ENCODE results near the gene PPFIA2. TPM values are rescaled to one million over a fixed set of nuclear protein-coding genes. Genes with fewer than 3 reads are reported as not detected.

Gene PPFIA2
- total RNA-seq, 1 experiment from 2014 or later, result not detected

DNA sequence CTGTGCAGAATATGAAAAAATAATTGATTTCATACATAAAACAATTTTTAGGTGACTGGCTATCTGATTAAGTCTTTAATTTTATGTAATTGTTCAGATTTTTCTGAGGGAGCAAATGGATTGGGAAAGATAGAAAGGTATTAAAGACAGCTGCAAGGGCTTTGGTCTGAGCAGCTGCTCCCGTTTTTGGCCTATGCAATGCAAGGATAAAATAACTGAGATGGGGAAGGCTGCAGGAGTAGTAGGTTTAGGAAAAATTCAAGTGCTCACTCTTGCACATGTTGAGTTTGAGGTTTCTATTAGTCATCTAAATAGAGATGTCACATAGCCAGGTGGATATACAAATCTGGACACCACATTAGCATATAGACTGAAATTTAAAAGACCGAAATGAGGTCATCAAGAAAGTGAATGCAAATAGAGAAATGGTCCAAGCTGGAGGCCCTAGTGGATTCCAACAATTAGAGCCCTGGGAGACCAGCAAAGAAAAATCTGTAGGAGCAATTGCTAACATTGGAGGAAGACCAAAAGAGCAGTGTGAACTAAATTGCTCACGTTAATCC is 144.0 kb downstream of the PPFIA2 start:
- intact Hi-C loops (cut with micrococcal nuclease; ENCODE audit: unreplicated experiment), result no loop called here
- no peaks in the 10 kb centered on the region for H3K36me3 ChIP-seq (ENCODE audit: control insufficient read depth, insufficient read depth, low read length)
- H3K4me3 ChIP-seq (ENCODE audit: low read depth in 2 of 2, low read length in 2 of 2), result no peak overlapping the region
- H3K9me3 ChIP-seq (ENCODE audit: control insufficient read depth, insufficient read depth, low read depth, low read length), result no peaks in the 10 kb centered on the region
- in situ Hi-C loops (cut with HindIII; ENCODE audit: low pct_unique_long_range_greater_than_20kb, low sequenced_read_pairs), result no loop called here
- DNase-seq (ENCODE audit: low read depth, low spot score) (no peak), ATAC-seq (no peak)
- TF ChIP-seq, protein P1, sequence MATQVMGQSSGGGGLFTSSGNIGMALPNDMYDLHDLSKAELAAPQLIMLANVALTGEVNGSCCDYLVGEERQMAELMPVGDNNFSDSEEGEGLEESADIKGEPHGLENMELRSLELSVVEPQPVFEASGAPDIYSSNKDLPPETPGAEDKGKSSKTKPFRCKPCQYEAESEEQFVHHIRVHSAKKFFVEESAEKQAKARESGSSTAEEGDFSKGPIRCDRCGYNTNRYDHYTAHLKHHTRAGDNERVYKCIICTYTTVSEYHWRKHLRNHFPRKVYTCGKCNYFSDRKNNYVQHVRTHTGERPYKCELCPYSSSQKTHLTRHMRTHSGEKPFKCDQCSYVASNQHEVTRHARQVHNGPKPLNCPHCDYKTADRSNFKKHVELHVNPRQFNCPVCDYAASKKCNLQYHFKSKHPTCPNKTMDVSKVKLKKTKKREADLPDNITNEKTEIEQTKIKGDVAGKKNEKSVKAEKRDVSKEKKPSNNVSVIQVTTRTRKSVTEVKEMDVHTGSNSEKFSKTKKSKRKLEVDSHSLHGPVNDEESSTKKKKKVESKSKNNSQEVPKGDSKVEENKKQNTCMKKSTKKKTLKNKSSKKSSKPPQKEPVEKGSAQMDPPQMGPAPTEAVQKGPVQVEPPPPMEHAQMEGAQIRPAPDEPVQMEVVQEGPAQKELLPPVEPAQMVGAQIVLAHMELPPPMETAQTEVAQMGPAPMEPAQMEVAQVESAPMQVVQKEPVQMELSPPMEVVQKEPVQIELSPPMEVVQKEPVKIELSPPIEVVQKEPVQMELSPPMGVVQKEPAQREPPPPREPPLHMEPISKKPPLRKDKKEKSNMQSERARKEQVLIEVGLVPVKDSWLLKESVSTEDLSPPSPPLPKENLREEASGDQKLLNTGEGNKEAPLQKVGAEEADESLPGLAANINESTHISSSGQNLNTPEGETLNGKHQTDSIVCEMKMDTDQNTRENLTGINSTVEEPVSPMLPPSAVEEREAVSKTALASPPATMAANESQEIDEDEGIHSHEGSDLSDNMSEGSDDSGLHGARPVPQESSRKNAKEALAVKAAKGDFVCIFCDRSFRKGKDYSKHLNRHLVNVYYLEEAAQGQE (IDR thresholded peaks at IDR 0.05; ENCODE audit: insufficient read depth in 1 of 2, low read depth in 2 of 2, low read length in 1 of 2), result no peak
- TF ChIP-seq TCF7L2 (IDR thresholded peaks at IDR 0.05; ENCODE audit: low read depth, low read length) (no peak), SIN3A (IDR thresholded peaks at IDR 0.05; ENCODE audit: borderline replicate concordance, insufficient read depth, low read depth, low read length) (no peak), POLR2AphosphoS5 (IDR thresholded peaks at IDR 0.05; ENCODE audit: low read depth, low read length) (no peak)
- TF ChIP-seq, protein P2, sequence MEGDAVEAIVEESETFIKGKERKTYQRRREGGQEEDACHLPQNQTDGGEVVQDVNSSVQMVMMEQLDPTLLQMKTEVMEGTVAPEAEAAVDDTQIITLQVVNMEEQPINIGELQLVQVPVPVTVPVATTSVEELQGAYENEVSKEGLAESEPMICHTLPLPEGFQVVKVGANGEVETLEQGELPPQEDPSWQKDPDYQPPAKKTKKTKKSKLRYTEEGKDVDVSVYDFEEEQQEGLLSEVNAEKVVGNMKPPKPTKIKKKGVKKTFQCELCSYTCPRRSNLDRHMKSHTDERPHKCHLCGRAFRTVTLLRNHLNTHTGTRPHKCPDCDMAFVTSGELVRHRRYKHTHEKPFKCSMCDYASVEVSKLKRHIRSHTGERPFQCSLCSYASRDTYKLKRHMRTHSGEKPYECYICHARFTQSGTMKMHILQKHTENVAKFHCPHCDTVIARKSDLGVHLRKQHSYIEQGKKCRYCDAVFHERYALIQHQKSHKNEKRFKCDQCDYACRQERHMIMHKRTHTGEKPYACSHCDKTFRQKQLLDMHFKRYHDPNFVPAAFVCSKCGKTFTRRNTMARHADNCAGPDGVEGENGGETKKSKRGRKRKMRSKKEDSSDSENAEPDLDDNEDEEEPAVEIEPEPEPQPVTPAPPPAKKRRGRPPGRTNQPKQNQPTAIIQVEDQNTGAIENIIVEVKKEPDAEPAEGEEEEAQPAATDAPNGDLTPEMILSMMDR (IDR thresholded peaks at IDR 0.05), result no peak
- POLR2A ChIA-PET, result no interaction called here
- no peaks in the 10 kb centered on the region for H3K4me1 ChIP-seq (ENCODE audit: control insufficient read depth, insufficient read depth, low read length)
- H3K27ac ChIP-seq (ENCODE audit: low read length), result no peak overlapping the region
- CTCF ChIA-PET, result no interaction called here
- BruUV-seq (replicated peaks), result no TSS peak
- H3K27me3 ChIP-seq (ENCODE audit: control insufficient read depth, insufficient read depth, low read length), result no peaks in the 10 kb centered on the region

DNA sequence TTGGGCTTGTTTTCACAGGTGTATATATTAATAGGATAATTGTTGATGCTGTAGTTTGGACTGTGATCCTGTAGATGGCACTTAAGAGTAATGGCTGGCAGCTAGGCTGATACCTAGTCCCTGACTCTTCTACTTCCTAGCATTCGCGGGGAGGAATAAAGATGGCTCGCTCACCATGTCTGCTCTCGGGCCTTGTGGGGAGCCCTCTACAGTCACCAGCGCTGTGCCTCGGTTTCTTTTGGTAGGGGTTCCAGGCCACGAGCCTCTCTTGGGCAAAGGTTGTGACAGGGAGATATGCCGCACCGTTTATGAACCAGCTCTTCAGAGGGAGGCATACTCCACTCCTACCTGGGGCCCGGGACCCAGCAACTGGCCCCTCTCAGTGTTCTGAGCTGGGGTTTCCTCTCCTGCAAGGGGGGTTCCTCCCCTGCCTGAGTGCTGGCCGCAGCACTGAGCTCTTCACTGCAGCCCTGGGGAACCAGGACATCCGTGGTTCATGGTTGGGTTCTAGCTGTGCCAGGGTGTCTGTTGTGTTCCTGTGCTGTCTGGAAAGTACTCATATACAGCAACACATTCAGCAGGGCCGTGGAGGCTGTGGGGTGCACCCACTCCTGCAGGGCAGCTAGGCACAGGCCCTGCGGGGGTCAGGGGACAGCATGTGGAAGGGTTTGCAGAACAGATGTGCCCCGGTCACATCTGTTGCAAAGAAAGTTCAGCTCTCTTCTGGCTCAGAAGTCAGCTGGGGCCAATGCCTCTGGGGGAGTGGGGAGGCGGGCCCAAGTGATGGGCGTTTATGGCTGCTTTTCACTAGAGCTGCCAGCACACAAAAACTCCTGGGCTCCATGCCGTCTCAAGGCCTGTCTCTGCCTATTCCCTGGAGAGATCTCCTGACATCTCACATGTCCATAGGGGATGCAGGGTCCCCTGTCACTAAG is 147.9 kb downstream of the PPFIA2 start:
- ATAC-seq, result peak; percentile 60; the same call in 1 of the 2 replicates
- BruUV-seq (replicated peaks), result no TSS peak
- H3K27me3 ChIP-seq (ENCODE audit: control insufficient read depth, insufficient read depth, low read length), result no peaks in the 10 kb centered on the region
- no peaks in the 10 kb centered on the region for H3K36me3 ChIP-seq (ENCODE audit: control insufficient read depth, insufficient read depth, low read length)
- no peaks in the 10 kb centered on the region for H3K9me3 ChIP-seq (ENCODE audit: control insufficient read depth, insufficient read depth, low read depth, low read length)
- no peak for DNase-seq (ENCODE audit: low read depth, low spot score)
- ChIA-PET CTCF (no interaction called here), POLR2A (no interaction called here)
- no peaks in the 10 kb centered on the region for H3K4me1 ChIP-seq (ENCODE audit: control insufficient read depth, insufficient read depth, low read length)
- TF ChIP-seq, protein P1 (IDR thresholded peaks at IDR 0.05; ENCODE audit: insufficient read depth in 1 of 2, low read depth in 2 of 2, low read length in 1 of 2), result no peak
- TF ChIP-seq, protein P2 (IDR thresholded peaks at IDR 0.05), result peak; percentile 63
- no peak overlapping the region for H3K4me3 ChIP-seq (ENCODE audit: low read depth in 2 of 2, low read length in 2 of 2)
- H3K27ac ChIP-seq (ENCODE audit: low read length), result no peak overlapping the region
- intact Hi-C loops (cut with micrococcal nuclease; ENCODE audit: unreplicated experiment), result no loop called here
- in situ Hi-C loops (cut with HindIII; ENCODE audit: low pct_unique_long_range_greater_than_20kb, low sequenced_read_pairs), result no loop called here

Measured in Panc1 (cell line).